Lower lobe of right lung (tissue), 2 donors: ENCODE results near the gene LMTK3. TPM values are rescaled to one million over a fixed set of nuclear protein-coding genes. Genes with fewer than 3 reads are reported as not detected.

Experiments
- ATAC-seq, 2 donors: fragments of 200-7000 bp; cut with Tn5 transposase; one replicate each; pipeline ENCODE4 v1.9.1; 2020 to 2022; ENCODE audit warnings: mild to moderate bottlenecking in 2 of 2, moderate library complexity in 2 of 2
- DNase-seq: peaks from one replicate; pipeline ENCODE4 v3.0.0-alpha.2; 2020
- H3K27ac ChIP-seq: fragments of 200-600 bp; one replicate; pipeline ENCODE4 v1.8.0; 2022
- H3K27me3 ChIP-seq: fragments of 200-600 bp; one replicate; pipeline ENCODE4 v1.8.0; 2022; ENCODE audit warnings: low read depth
- H3K36me3 ChIP-seq: fragments of 200-600 bp; one replicate; pipeline ENCODE4 v1.8.0; 2022; ENCODE audit warnings: mild to moderate bottlenecking
- H3K4me1 ChIP-seq: fragments of 200-600 bp; one replicate; pipeline ENCODE4 v1.8.0; 2022
- H3K4me3 ChIP-seq: fragments of 200-600 bp; one replicate; pipeline ENCODE4 v1.8.0; 2022; ENCODE audit warnings: mild to moderate bottlenecking
- H3K9me3 ChIP-seq: fragments of 200-600 bp; one replicate; pipeline ENCODE4 v1.8.0; 2022
- intact Hi-C: fragments of 100-400 bp; cut with DNase I; formaldehyde crosslinking; loops from one replicate; pipeline ENCODE4 v1.11.0; 2022
- total RNA-seq: library from RNA; stranded (reverse); fragmentation: NEBNext Ultra II Directional; extraction: Animal tissue kit (Norgen Biotek cat#: 25700); gene quantifications from one replicate; pipeline ENCODE4 v1.2.1, GENCODE V29; 2021
- TF ChIP-seq, protein P1 (sequence below): fragments of 200-600 bp; IDR thresholded peaks from one replicate; pipeline ENCODE4 v1.8.0; 2022; ENCODE audit warnings: antibody characterized with exemption, mild to moderate bottlenecking
- donor health status: DM: no; HTN: yes; CAD: no; lungs with severe emphysema.

Gene LMTK3
- total RNA-seq, 1 donor from 2014 or later, result 7.1 TPM

DNA sequence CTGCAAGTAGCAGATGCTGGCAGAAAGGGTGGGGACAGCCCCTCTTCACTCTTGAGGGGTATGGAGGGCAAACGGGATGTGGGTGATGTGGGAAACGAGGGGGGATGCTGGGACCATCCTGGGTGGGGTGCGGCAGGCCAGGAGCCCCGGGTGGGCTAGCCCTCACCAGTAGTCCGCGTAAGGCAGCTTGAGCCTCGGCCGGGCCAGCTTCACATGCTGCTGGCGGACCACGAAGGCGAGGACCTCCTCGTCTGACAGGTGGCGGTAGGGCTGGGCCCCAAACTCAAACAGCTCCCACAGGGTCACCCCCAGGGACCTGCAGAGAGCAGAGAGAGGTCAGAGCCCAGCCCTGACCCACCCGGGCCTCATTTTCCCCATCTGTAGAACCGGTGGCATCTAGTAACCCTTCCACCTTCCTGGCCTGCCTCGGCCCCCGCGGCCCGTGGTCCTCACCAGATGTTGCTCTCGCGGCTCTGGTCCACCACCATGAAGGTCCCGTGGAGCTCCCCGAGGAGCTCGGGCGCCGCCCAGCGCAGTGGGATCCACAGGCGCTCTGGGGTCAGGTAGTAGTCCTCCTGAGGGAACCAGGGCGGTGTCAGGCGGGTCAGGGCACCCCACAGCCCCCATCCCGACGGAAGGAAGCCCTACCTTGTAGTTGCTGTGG lies 10.7 kb downstream of the LMTK3 start:
- intact Hi-C loops, result no loop called here

DNA sequence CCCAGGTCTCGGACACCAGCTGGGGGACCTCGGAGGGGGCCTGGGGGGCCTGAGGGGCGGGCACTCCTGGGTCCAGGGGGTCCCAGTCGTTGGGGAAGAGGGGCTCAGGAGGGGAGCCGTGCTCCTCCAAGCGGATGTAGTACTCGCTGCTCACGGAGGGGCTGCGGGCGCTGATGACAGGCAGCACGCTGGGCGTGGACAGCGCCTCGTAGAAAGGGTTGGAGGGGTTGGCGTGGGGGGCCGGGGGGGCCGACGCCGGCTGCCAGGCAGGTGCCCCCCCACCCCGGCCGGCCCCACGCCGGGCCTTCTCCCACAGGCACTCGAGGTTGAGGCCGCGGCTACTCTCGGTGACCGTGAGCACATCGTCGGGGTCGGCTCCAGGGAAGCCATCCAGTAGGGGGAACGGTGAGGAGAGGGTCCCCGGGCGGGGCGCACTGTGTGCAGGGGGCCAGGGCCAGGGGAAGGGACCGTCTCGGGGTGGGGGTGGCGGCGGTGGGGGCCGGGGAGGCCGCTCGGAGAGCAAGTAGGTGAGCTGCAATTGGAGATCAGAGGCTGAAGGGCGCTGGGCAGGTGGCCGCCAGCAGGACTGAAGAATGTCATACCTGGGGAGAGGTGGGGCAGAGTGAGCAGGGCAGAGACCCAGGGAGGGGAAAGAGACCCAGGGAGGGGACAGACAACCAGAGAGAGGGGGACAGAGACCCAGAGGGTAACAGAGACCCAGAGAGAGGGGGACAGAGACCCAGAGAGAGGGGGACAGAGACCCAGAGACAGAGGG lies 12.1 kb downstream of the LMTK3 start:
- H3K27me3 ChIP-seq, result peaks cover 37% of the 10 kb centered on the region
- no peak overlapping the region for H3K27ac ChIP-seq
- TF ChIP-seq, protein P1, sequence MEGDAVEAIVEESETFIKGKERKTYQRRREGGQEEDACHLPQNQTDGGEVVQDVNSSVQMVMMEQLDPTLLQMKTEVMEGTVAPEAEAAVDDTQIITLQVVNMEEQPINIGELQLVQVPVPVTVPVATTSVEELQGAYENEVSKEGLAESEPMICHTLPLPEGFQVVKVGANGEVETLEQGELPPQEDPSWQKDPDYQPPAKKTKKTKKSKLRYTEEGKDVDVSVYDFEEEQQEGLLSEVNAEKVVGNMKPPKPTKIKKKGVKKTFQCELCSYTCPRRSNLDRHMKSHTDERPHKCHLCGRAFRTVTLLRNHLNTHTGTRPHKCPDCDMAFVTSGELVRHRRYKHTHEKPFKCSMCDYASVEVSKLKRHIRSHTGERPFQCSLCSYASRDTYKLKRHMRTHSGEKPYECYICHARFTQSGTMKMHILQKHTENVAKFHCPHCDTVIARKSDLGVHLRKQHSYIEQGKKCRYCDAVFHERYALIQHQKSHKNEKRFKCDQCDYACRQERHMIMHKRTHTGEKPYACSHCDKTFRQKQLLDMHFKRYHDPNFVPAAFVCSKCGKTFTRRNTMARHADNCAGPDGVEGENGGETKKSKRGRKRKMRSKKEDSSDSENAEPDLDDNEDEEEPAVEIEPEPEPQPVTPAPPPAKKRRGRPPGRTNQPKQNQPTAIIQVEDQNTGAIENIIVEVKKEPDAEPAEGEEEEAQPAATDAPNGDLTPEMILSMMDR, result no peak
- ATAC-seq (no peak), DNase-seq (no peak)
- H3K9me3 ChIP-seq, result no peaks in the 10 kb centered on the region
- no peaks in the 10 kb centered on the region for H3K36me3 ChIP-seq
- H3K4me3 ChIP-seq, result no peak overlapping the region
- H3K4me1 ChIP-seq, result peaks cover 14% of the 10 kb centered on the region
- intact Hi-C loops, result no loop called here

More for the DNA sequence above, 10.7 kb downstream of the LMTK3 start:
- TF ChIP-seq, protein P1, result no peak
- DNase-seq, result no peak
- no peaks in the 10 kb centered on the region for H3K9me3 ChIP-seq
- no peaks in the 10 kb centered on the region for H3K4me1 ChIP-seq
- peaks cover 37% of the 10 kb centered on the region for H3K27me3 ChIP-seq
- H3K4me3 ChIP-seq, result peak overlapping the region; percentile 54
- H3K27ac ChIP-seq, result peak overlapping the region; percentile 53
- no peak for ATAC-seq
- no peaks in the 10 kb centered on the region for H3K36me3 ChIP-seq

DNA sequence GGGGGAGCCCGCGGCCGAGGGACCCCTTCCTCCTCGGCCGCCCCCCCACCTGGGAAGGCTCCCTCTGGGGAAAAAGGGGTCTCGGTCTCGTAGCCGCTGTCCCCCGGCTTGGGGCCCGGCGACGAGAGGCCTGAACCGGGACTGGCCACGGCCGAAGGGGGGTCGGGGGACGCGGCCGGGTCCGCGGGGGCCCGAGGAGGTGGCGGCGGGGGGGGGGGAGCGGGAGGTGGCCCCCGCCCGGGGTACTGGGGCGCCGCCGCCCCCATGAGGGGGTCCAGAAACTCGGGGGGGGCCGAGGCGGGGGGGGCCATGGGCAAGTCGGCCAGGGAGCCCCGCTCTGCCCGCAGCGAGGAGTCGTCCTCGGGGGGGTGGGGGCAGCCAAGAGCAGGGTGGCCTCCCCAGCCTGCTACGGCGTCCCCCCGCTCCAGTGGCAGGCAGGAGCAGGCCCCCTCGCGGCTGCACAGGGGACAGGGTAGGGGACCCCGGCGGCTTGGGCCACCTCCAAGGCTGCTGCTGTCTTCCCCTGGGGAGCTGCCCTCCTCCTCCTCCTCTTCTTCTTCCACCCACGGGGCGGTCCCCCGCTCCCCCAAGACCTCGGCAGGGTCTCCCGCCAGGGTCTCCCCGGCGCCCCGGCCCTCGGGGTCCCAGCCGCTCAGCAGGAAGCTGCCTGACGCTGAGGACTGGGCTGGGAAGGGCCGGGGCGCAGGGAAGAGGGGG lies 12.9 kb downstream of the LMTK3 start:
- no peaks in the 10 kb centered on the region for H3K9me3 ChIP-seq
- H3K36me3 ChIP-seq, result no peaks in the 10 kb centered on the region
- intact Hi-C loops, result no loop called here
- DNase-seq (no peak), ATAC-seq (no peak)
- no peak overlapping the region for H3K27ac ChIP-seq
- peaks cover 37% of the 10 kb centered on the region for H3K27me3 ChIP-seq
- TF ChIP-seq, protein P1, result no peak
- H3K4me3 ChIP-seq, result peak overlapping the region; percentile 3
- H3K4me1 ChIP-seq, result peaks cover 20% of the 10 kb centered on the region

DNA sequence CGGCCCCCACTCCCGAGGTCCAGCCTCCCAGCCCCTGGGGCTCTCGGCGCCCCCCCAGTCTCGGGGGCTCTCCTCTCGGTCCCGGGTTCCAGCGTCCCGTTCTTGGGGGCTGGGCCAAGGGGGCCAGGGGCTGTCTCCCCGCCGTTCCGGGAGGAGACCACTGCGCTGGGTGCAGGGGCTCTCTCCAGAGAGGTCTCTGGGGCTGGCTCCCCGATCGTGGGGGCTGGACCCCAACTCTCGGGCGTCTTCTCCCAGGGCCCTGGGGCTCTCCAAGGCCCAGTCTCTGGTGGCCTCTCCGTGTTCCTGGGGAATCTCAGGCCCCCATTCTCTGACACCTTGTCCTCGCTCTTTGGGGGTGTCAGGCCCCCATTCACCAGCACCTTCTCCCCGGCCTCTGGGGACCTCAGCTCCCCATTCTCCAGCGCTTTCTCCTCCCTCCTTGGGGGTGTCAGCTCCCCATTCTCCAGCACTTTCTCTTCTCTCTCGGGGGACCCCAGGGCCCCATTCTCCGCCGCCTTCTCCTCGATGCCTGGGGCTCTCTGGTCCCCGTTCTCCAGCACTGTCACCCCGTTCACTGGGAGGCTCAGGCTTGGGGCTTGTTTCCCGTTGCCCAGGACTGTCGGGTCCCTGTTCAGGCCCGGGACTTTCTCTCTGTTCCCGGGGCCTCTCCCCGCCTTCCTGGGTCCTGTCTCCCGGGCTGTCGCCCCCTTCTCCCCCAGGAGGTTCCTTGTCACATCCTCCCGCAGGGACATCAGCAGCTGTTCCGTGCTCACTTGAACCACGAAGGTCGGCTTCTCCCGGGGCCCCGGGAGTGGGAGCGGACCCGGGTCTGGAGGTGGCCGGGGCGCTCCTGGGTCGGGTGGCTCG lies 13.7 kb downstream of the LMTK3 start:
- H3K27ac ChIP-seq, result no peak overlapping the region
- DNase-seq, result no peak
- H3K27me3 ChIP-seq, result peaks cover 37% of the 10 kb centered on the region
- no peaks in the 10 kb centered on the region for H3K36me3 ChIP-seq
- TF ChIP-seq, protein P1, result no peak
- no peak for ATAC-seq
- H3K4me1 ChIP-seq, result peaks cover 20% of the 10 kb centered on the region
- intact Hi-C loops, result no loop called here
- peak overlapping the region; percentile 6 for H3K4me3 ChIP-seq
- no peaks in the 10 kb centered on the region for H3K9me3 ChIP-seq
